Prostate gland (tissue), 2 donors: ENCODE measurements around the gene CALM3.

ENCODE experiments used
- POLR2A ChIP-seq: fragments of 450-650 bp; IDR thresholded peaks from one replicate; pipeline ENCODE4 v1.6.1; 2016; ENCODE audit warnings: antibody characterized with exemption, mild to moderate bottlenecking
- TF ChIP-seq, protein P1 (sequence below), 4 experiments: fragments of 200-600 bp in 2 of 4; fragments of 450-650 bp in 2 of 4; sonication (generic) in 2 of 4; IDR thresholded peaks; 1 replicate in 3 of 4; 2 replicates in 1 of 4; pipeline ENCODE4 v1.5.1; 2016 to 2019; ENCODE audit warnings: antibody characterized with exemption in 4 of 4, mild to moderate bottlenecking in 2 of 4, moderate library complexity in 2 of 4

DNA sequence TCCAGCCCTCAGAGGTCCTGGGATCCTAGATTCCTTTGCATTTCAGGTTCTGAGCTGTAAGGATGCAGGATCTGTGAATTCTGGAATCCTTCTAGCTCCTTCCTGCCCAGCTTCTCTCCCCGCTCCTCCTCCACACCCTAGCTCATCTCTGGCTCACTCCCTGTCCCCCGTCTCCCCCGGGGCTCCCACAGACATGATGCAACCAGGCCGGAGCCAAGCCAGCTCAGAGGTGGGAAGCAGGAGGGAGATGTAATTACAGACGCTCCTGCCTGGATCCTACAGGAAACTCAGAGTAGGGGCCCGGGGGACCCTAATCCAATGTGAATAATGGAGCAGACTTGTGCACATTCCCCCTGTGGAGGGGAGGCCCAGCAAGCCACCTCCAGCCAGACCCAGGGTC is 30.4 kb downstream of the CALM3 start:
- TF ChIP-seq POLR2A = no peak
- TF ChIP-seq, protein P1, sequence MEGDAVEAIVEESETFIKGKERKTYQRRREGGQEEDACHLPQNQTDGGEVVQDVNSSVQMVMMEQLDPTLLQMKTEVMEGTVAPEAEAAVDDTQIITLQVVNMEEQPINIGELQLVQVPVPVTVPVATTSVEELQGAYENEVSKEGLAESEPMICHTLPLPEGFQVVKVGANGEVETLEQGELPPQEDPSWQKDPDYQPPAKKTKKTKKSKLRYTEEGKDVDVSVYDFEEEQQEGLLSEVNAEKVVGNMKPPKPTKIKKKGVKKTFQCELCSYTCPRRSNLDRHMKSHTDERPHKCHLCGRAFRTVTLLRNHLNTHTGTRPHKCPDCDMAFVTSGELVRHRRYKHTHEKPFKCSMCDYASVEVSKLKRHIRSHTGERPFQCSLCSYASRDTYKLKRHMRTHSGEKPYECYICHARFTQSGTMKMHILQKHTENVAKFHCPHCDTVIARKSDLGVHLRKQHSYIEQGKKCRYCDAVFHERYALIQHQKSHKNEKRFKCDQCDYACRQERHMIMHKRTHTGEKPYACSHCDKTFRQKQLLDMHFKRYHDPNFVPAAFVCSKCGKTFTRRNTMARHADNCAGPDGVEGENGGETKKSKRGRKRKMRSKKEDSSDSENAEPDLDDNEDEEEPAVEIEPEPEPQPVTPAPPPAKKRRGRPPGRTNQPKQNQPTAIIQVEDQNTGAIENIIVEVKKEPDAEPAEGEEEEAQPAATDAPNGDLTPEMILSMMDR (IDR thresholded peaks at IDR 0.05) = no peak
